Caco-2 (cell line): ENCODE measurements around the gene ZNF837. TPM values are rescaled to one million over a fixed set of nuclear protein-coding genes. Genes with fewer than 3 reads are reported as not detected.

Experiments
- BruUV-seq: library from RNA; stranded (reverse); fragments of 400-500 nt; replicated peaks from 2 replicates; lab custom pipeline; 2021; lab: Mats Ljungman, UMichigan
- CTCF ChIA-PET: fragments of 300-600 bp; sonication (Branson Sonifier 250); formaldehyde crosslinking; loops from one replicate; lab custom pipeline; 2022; ENCODE audit warnings: antibody characterized with exemption; lab: Charles Lee
- POLR2A ChIA-PET: fragments of 300-600 bp; sonication (Branson Sonifier 250); formaldehyde crosslinking; loops from one replicate; lab custom pipeline; 2022; ENCODE audit warnings: antibody characterized with exemption; lab: Charles Lee
- DNase-seq, 2 experiments: peaks; one replicate each; pipeline versions ENCODE4 v3.0.0 to v3.0.0-alpha.2; 2020 to 2022
- H3K27me3 ChIP-seq: replicated peaks from 2 replicates; pipeline ENCODE4 v1.6.0; 2011; ENCODE audit warnings: low read length; ENCODE audit not compliant: control insufficient read depth, insufficient read depth
- H3K36me3 ChIP-seq: 2 replicates; pipeline ENCODE4 v1.5.1; 2011; ENCODE audit warnings: low read length; ENCODE audit not compliant: control insufficient read depth, insufficient read depth
- H3K4me1 ChIP-seq: fragments of 250-450 bp; sonication (Bioruptor Pico); 2 replicates; pipeline ENCODE4 v1.5.1; 2020; ENCODE audit warnings: mild to moderate bottlenecking
- H3K4me3 ChIP-seq: 2 replicates; pipeline ENCODE4 v1.5.1; 2011; ENCODE audit warnings: low read depth, mild to moderate bottlenecking, control low read depth, low read length
- H3K9me3 ChIP-seq: fragments of 250-450 bp; sonication (Bioruptor Pico); 2 replicates; pipeline ENCODE4 v1.5.1; 2020; ENCODE audit warnings: mild to moderate bottlenecking, moderate library complexity
- H3K27ac Mint-ChIP-seq: one replicate; pipeline ENCODE4 v1.8.0; 2022; ENCODE audit warnings: mixed read lengths; ENCODE audit not compliant: unreplicated experiment
- H3K27me3 Mint-ChIP-seq: one replicate; pipeline ENCODE4 v1.8.0; 2022; ENCODE audit warnings: mixed read lengths; ENCODE audit not compliant: insufficient read depth, unreplicated experiment
- H3K36me3 Mint-ChIP-seq: one replicate; pipeline ENCODE4 v1.8.0; 2022; ENCODE audit warnings: mild to moderate bottlenecking, mixed read lengths; ENCODE audit not compliant: insufficient read depth, unreplicated experiment
- H3K4me1 Mint-ChIP-seq: one replicate; pipeline ENCODE4 v1.8.0; 2022; ENCODE audit warnings: low read depth, mixed read lengths; ENCODE audit not compliant: unreplicated experiment
- H3K4me3 Mint-ChIP-seq: one replicate; pipeline ENCODE4 v1.8.0; 2022; ENCODE audit warnings: mild to moderate bottlenecking, moderate library complexity, mixed read lengths; ENCODE audit not compliant: unreplicated experiment
- H3K9me3 Mint-ChIP-seq: one replicate; pipeline ENCODE4 v1.8.0; 2022; ENCODE audit warnings: mixed read lengths; ENCODE audit not compliant: unreplicated experiment
- CTCF ChIP-seq, 2 experiments: fragments of 200-600 bp in 1 of 2; IDR thresholded peaks; 1 replicate in 1 of 2; 2 replicates in 1 of 2; pipeline versions ENCODE4 v1.5.1 to v1.8.0; 2011 to 2022; ENCODE audit warnings: antibody characterized with exemption in 1 of 2, control low read depth in 1 of 2, inconsistent platforms in 1 of 2, low read depth in 1 of 2, low read length in 1 of 2, mild to moderate bottlenecking in 1 of 2, moderate library complexity in 1 of 2; ENCODE audit not compliant: insufficient read depth in 1 of 2, severe bottlenecking in 1 of 2, unreplicated experiment in 1 of 2
- intact Hi-C: fragments of 100-400 bp; cut with micrococcal nuclease; formaldehyde crosslinking; loops from one replicate; pipeline ENCODE4 v1.10.0; 2022; ENCODE audit not compliant: unreplicated experiment
- total RNA-seq: library from RNA; stranded (reverse); gene quantifications from 2 replicates; pipeline ENCODE4 v1.2.3, GENCODE V29; 2022

The ZNF837 gene
- total RNA-seq, 1 experiment from 2014 or later, result 2.3 TPM

- no peaks in the 10 kb centered on the region for H3K9me3 ChIP-seq
- no peaks in the 10 kb centered on the region for H3K36me3 ChIP-seq
- Mint-ChIP-seq H3K27me3 (peaks cover 4% of the 10 kb centered on the region), H3K27ac (no peak overlapping the region), H3K4me1 (no peaks in the 10 kb centered on the region), H3K36me3 (no peaks in the 10 kb centered on the region), H3K4me3 (peak overlapping the region; percentile 73), H3K9me3 (no peaks in the 10 kb centered on the region)
- no peaks in the 10 kb centered on the region for H3K27me3 ChIP-seq
- POLR2A ChIA-PET, result interaction anchor here (0.7 kb wide), 1 partner anchor 197 kb away, joined by 9 read pairs; no protein-coding TSS in a partner anchor
- intact Hi-C loops, result no loop called here
- no peaks in the 10 kb centered on the region for H3K4me1 ChIP-seq
- peak in 1 of 2 experiments; percentile 58 for DNase-seq
- no peak for TF ChIP-seq CTCF (IDR thresholded peaks at IDR 0.05; ENCODE audit: insufficient read depth in 1 of 2, low read depth in 1 of 2, low read length in 1 of 2, severe bottlenecking in 1 of 2, unreplicated experiment in 1 of 2)
- CTCF ChIA-PET, result interaction anchor here (0.6 kb wide), 1 partner anchor 20 kb away, joined by 3 read pairs; the partner anchor contains the start of gene ZSCAN22
- H3K4me3 ChIP-seq, result peak overlapping the region; percentile 49
- BruUV-seq, result no TSS peak
Measured at GRCh38 chr19:58346961-58347929, 33.6 kb downstream of the ZNF837 start.

GRCh38 chr19:58345558-58345957 lies 35.3 kb downstream of the ZNF837 start:
- H3K27me3 ChIP-seq, result no peaks in the 10 kb centered on the region
- H3K9me3 ChIP-seq, result no peaks in the 10 kb centered on the region
- no peak for TF ChIP-seq CTCF (IDR thresholded peaks at IDR 0.05; ENCODE audit: insufficient read depth in 1 of 2, low read depth in 1 of 2, low read length in 1 of 2, severe bottlenecking in 1 of 2, unreplicated experiment in 1 of 2)
- H3K36me3 Mint-ChIP-seq, result no peaks in the 10 kb centered on the region
- peak overlapping the region; percentile 73 for H3K4me3 Mint-ChIP-seq
- CTCF ChIA-PET, result no interaction called here
- no peaks in the 10 kb centered on the region for H3K36me3 ChIP-seq
- POLR2A ChIA-PET, result no interaction called here
- no peaks in the 10 kb centered on the region for H3K9me3 Mint-ChIP-seq
- H3K27ac Mint-ChIP-seq, result no peak overlapping the region
- no peak overlapping the region for H3K4me3 ChIP-seq
- peaks cover 4% of the 10 kb centered on the region for H3K27me3 Mint-ChIP-seq
- H3K4me1 Mint-ChIP-seq, result no peaks in the 10 kb centered on the region
- no peak for DNase-seq
- no TSS peak for BruUV-seq
- no peaks in the 10 kb centered on the region for H3K4me1 ChIP-seq
- intact Hi-C loops, result no loop called here

GRCh38 chr19:58338825-58339558 lies 41.8 kb downstream of the ZNF837 start:
- Mint-ChIP-seq H3K9me3 (no peaks in the 10 kb centered on the region), H3K27me3 (no peaks in the 10 kb centered on the region), H3K36me3 (no peaks in the 10 kb centered on the region), H3K4me3 (no peak overlapping the region), H3K4me1 (no peaks in the 10 kb centered on the region), H3K27ac (no peak overlapping the region)
- intact Hi-C loops, result no loop called here
- POLR2A ChIA-PET, result no interaction called here
- Histone ChIP-seq H3K4me3 (no peak overlapping the region), H3K36me3 (no peaks in the 10 kb centered on the region; the same call in 1 of the 2 replicates), H3K4me1 (no peaks in the 10 kb centered on the region), H3K9me3 (no peaks in the 10 kb centered on the region), H3K27me3 (no peaks in the 10 kb centered on the region)
- TF ChIP-seq CTCF (IDR thresholded peaks at IDR 0.05; ENCODE audit: insufficient read depth in 1 of 2, low read depth in 1 of 2, low read length in 1 of 2, severe bottlenecking in 1 of 2, unreplicated experiment in 1 of 2), result peak in 1 of 2 experiments; percentile 21
- peak in 1 of 2 experiments; percentile 29 for DNase-seq
- BruUV-seq, result no TSS peak
- CTCF ChIA-PET, result no interaction called here
